Progenitor cell of endocrine pancreas (in vitro differentiated cells): Measurements from ENCODE around the gene TMED1. TPM values are rescaled to one million over a fixed set of nuclear protein-coding genes. Genes with fewer than 3 reads are reported as not detected.

Experiments
- DNase-seq: peaks from one replicate; pipeline ENCODE4 v3.0.0; 2021; ENCODE audit warnings: low spot score; ENCODE audit not compliant: unreplicated experiment
- H3K27ac Mint-ChIP-seq: 2 replicates; pipeline ENCODE4 v1.8.0; 2021; ENCODE audit warnings: mild to moderate bottlenecking, moderate library complexity, mixed read lengths
- H3K27me3 Mint-ChIP-seq: 2 replicates; pipeline ENCODE4 v1.8.0; 2021; ENCODE audit warnings: mixed read lengths
- H3K36me3 Mint-ChIP-seq: 2 replicates; pipeline ENCODE4 v1.8.0; 2022; ENCODE audit warnings: mixed read lengths; ENCODE audit not compliant: insufficient read depth
- H3K4me1 Mint-ChIP-seq: 2 replicates; pipeline ENCODE4 v1.8.0; 2021; ENCODE audit warnings: low read depth, mixed read lengths
- H3K4me3 Mint-ChIP-seq: 2 replicates; pipeline ENCODE4 v1.8.0; 2021; ENCODE audit warnings: low read depth, mild to moderate bottlenecking, moderate library complexity, mixed read lengths
- H3K9me3 Mint-ChIP-seq: 2 replicates; pipeline ENCODE4 v1.8.0; 2021; ENCODE audit warnings: low read depth, mixed read lengths
- CTCF ChIP-seq: fragments of 200-600 bp; sonication (generic); IDR thresholded peaks from one replicate; pipeline ENCODE4 v1.5.0; 2021; ENCODE audit warnings: antibody characterized with exemption, mild to moderate bottlenecking; ENCODE audit not compliant: unreplicated experiment
- microRNA-seq: library from miRNA; unstranded; fragments of <30 nt; microRNA quantifications from one replicate; pipeline ENCODE4 v1.1.0, GENCODE V29; 2020; ENCODE audit warnings: borderline number of aligned reads; ENCODE audit not compliant: unreplicated experiment
- total RNA-seq: library from RNA; stranded (reverse); gene quantifications from 2 replicates; pipeline ENCODE4 v1.2.1, GENCODE V29; 2021

Gene TMED1
- total RNA-seq, 1 donor from 2014 or later: 39.3 TPM

GRCh38 chr19:10784257-10784656, 51.8 kb downstream of the TMED1 start:
- no peak for TF ChIP-seq CTCF
- Mint-ChIP-seq H3K27me3 (no peaks in the 10 kb centered on the region), H3K27ac (peak overlapping the region; percentile 51), H3K4me1 (no peaks in the 10 kb centered on the region), H3K9me3 (no peaks in the 10 kb centered on the region), H3K4me3 (no peak overlapping the region), H3K36me3 (peaks cover 31% of the 10 kb centered on the region)
- DNase-seq: no peak

GRCh38 chr19:10782795-10783194, 53.2 kb downstream of the TMED1 start:
- Mint-ChIP-seq H3K27ac (no peak overlapping the region), H3K4me1 (no peaks in the 10 kb centered on the region), H3K27me3 (no peaks in the 10 kb centered on the region), H3K4me3 (no peak overlapping the region), H3K36me3 (peaks cover 30% of the 10 kb centered on the region), H3K9me3 (no peaks in the 10 kb centered on the region)
- DNase-seq: no peak
- TF ChIP-seq CTCF: no peak

Small RNA genes lying within 50 kb of the gene (microRNA-seq; reads per million reads assigned to microRNA genes)
- gene MIR199A1 (not detected), gene MIR6793 (1.8 reads per million)

Other genes with a start within 250 kb of the TMED1 start
- gene AP1M2, start 248.9 kb downstream of the TMED1 start, total RNA-seq: 107 and 110 TPM in 2 replicates
- gene SLC44A2, start 210.7 kb downstream of the TMED1 start, total RNA-seq: 159 and 164 TPM in 2 replicates
- 761 and 784 TPM in 2 replicates for gene ILF3, start 181.9 kb downstream of the TMED1 start, total RNA-seq
- 53.9 and 59.3 TPM in 2 replicates for gene QTRT1, start 134.8 kb downstream of the TMED1 start, total RNA-seq
- gene DNM2, start 118.1 kb downstream of the TMED1 start, total RNA-seq: 124 and 127 TPM in 2 replicates
- gene C19orf38, start 12.2 kb upstream of the TMED1 start, total RNA-seq: 0.31 and 0.33 TPM in 2 replicates
- 77.6 and 86.0 TPM in 2 replicates for gene CARM1, start 35.3 kb upstream of the TMED1 start, total RNA-seq
- gene YIPF2, start 92.4 kb upstream of the TMED1 start, total RNA-seq: 49.1 and 53.3 TPM in 2 replicates
- 25.6 and 29.4 TPM in 2 replicates for gene TIMM29, start 92.6 kb upstream of the TMED1 start, total RNA-seq
- 327 and 334 TPM in 2 replicates for gene SMARCA4, start 124.8 kb upstream of the TMED1 start, total RNA-seq